Activated CD4-positive, alpha-beta T cell treated with anti-CD3 and anti-CD28 coated beads, Interleukin-2, amount 50 U/mL, for 4 hours (primary cell): ENCODE data around the gene CLSTN2.

ENCODE experiments used
- DNase-seq, 2 experiments: peaks; one replicate each; pipeline ENCODE4 v3.0.0-alpha.2; 2020

CLSTN2 gene

DNA sequence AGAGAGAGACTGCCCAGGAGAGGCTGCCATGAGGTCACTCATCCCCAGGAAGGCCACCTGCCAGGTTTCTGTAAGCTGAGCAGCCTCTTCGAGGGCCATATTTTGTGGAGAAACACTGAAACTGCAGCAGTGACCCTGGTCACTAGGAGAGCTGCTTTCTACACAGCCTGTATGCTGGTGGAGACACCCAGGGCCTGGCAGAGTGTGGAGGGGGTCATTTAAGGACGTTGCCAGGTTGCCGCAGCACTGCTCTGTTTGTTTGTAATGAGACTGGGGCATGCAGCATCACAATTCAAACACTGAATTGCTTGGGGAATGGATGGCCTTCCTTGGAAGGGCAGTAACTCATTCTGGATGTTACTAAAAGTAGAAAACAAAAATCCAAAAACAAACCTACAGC lies 638.0 kb downstream of the CLSTN2 start:
- DNase-seq = no peak

- no peak for DNase-seq
These were observed 639.4 kb downstream of the CLSTN2 start for GRCh38 chr3:140574375-140574774.

GRCh38 chr3:140576449-140576848 lies 641.5 kb downstream of the CLSTN2 start:
- no peak for DNase-seq

DNA sequence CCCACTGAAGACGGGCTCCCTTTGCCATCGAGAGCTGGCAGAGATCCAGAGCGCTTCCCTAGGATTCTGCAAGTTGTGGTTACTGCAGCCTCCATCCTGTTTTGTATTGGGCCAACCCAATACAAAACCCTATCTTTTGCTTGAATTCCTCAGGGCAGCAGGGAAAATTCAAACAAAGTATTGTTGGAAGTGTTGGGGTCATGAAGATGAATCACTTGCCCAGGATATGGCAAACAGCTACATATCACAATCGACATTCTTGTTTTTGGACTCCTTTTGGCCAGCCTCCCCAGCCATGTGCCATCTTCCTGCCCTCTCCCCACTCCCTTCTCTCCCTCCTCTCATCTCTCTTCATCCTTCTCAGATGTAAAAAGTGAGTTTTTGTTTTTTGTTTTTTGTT lies 642.9 kb downstream of the CLSTN2 start:
- no peak for DNase-seq

DNA sequence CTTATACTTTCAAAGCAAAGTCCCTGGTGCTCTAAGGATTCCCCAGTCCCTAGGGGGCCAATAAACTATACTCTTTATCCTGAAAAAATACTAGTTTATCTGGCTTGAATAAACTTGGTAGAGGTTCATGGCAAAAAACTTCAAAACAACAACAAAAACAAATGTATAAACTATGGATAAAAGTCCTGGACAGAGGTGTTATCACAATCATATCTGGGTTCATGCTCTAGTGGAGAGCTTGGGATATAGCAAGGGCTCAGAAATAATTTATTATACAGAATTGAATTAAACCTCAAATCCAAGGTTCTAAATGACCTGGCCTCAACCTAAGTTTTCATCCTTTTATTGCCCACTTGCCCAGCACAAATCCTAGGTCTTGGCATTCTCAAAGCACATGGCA lies 644.3 kb downstream of the CLSTN2 start:
- DNase-seq = no peak

- DNase-seq = no peak
These were observed 645.8 kb downstream of the CLSTN2 start for GRCh38 chr3:140580746-140581145.

DNA sequence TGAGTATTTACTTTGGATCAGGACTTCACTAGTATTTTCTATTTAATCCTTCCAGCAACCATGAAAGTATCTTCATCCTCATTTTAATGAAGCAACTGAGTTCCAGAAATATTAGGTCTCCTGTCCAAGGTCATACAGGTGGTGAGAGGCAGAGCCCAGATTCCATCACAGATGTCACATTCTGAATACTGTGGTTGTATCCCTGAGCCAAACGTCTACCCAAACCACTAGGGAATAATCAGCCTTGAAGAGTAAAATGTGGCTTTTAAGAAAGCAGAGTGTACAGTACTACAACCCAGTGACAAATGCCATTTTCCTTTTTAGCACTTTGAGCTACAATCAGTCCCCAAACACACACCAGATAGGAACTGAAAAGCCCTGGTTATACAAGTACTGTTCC lies 649.6 kb downstream of the CLSTN2 start:
- DNase-seq = no peak

DNA sequence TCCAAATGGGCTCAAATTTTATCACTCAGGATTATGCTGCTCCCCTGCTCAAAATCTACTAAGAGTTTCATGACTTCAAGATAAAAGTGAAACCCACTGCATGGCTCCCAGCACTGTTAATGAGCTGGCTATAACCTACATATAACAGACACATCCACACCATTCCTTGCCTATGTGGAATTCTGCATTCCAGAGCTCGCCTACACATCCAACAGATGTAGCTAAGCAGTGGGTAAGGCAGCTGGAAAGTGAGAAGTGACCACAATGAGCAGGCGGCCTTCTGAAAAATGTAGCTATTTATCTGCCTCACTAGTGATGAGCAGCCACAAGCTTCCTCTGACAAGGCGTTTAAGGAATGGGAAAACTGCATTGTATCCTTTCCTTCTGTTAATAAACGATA lies 650.8 kb downstream of the CLSTN2 start:
- DNase-seq = no peak

GRCh38 chr3:140586311-140586710 lies 651.3 kb downstream of the CLSTN2 start:
- no peak for DNase-seq

GRCh38 chr3:140588558-140588957 lies 653.6 kb downstream of the CLSTN2 start:
- no peak for DNase-seq

DNA sequence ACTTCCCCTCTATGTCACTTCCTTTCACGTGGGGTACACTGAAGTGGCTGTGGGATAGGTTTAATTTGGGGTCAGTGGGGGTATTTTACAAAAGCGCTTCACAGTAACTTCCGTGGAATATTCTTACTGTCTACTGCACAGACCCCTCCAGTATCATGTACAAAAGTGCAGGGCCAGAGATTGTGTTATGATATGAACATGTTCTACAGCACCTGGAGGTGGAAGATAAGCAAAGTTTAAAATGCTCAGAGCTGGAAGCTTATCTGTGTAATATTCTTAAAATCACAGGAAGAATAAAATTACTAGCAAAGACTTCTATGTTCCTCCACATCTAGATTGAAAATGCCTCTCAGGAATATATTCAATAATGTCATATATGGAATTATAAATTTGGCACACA lies 658.8 kb downstream of the CLSTN2 start:
- no peak for DNase-seq

DNA sequence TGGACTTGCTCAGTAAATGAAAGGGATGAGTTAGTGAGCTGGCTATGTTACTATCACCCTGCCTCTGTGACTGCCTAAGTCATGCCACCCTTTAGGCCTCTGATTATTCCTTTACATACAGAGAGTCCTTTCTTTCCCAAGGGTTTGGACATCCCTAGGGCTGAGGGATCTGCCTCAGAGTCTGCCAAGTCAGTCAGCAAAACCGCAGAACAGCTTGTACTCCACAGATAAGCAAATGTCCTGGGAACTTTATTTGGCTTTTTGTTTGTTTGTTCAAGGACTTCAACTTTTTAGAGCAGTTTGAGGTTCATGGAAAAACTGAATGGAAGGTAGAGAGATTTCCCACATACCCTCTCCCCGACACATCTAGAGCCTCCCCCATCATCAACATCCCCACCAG lies 660.3 kb downstream of the CLSTN2 start:
- no peak for DNase-seq

DNA sequence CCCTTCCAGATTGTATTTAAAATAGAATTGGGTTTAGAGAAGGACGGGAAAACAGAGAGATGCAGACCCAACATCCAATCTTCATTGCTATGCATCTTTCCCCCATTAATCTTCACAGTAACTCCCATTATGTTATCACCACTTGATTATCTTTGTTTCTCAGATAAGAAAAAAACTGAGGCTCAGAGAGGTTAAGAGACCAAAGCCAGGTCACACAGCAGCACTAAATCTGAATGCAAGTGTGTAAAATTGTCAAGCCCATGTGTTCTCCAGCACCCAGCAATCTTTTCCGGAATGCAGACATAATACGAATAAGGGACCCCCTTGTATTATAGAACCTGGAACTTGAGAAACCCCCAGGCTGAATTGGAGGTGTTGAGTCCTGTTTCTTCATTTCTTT lies 662.4 kb downstream of the CLSTN2 start:
- DNase-seq = no peak

GRCh38 chr3:140597792-140598191 lies 662.8 kb downstream of the CLSTN2 start:
- DNase-seq = no peak

DNA sequence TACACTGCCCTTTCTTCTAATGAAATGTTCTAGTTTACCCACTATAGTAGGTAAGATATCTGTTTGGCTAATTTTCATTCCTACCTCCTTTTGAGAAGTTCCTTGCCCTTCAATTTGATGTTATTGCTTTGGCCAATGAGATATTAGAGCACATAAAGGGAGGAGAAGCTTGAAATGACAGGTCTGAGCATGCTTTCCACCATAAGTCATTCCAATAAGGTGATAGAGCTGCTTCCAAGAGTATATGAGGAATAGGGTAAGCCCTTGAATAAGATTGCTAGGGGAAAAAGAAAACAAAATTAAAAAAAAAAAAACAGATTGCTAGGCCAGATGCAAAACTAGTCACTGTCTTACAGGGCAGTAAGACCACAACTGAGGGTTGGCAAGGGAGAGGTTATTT lies 664.0 kb downstream of the CLSTN2 start:
- DNase-seq = no peak

DNA sequence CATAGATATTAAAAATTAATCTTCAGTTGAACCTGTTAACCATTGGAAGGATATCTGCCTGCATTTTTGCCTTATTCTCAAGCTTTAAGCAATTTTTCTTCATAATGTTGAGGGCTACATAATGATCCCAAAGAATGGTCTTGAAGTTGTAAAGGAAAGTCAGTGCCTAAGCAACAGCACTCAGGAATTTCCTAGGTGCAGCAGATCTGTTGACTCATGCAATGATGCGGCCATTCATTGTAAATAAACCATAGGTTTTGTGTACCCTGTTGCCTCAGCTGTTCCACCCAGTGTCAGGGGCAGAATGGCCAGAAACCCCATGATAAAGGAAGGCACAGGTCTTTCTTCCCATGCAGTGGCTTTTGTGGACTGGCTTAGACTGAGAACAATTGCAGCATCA lies 664.5 kb downstream of the CLSTN2 start:
- DNase-seq = no peak

DNA sequence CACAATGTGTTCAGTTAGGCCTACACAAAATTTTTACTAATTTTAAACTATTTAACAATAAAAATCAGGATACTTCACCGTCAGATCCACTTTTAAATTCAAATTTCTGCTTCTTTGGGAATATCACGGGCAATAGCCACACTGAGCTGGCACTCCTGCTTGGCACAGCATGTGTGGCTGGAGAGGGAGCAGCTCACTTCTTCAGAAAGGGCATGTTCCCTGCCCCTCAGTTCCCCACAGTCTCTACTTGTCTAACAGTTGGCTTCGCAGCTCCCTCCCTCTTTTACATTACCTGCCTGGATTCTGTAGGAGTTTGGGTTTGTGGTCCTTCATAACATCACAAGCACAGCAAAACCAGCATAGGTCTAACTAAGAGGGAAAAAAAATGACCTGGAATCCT lies 666.9 kb downstream of the CLSTN2 start:
- DNase-seq = no peak

DNA sequence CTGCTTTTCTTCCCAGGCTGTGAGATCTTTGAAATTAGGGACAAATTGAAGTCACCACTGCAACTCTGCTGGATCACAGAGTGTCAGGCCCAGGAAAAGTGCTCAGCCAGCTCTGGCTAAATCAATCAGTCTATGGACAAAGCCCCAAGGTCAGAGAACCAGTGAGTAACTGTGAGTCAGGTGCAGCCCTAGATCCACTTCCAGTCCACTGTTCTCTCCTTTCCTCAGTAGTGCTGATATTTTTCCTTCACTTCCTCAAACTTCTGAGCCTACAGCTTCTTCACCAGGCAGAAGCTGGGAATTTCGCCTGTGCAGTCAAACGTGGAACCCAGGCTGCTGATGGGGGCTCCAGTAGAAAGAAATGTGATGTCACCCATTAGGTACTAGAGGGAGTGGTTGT lies 667.8 kb downstream of the CLSTN2 start:
- no peak for DNase-seq

DNA sequence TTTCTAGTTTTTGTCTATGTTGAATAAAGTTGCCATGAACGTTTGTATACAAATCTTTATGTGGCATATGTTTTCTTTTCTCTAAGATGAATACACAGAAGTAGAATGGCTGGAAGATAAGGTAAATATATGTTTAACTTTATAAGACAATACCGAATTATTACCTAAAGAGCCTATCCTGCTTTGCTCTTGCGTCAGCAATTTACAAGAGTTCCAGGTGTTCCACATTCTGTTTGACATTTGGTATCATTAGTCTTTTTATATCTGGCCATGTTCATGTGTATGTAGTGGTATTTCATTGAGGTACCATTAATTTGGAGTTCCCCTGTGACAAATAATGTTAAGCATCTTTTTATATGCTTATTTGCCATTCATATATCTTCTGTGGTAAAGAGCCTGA lies 668.8 kb downstream of the CLSTN2 start:
- no peak for DNase-seq

DNA sequence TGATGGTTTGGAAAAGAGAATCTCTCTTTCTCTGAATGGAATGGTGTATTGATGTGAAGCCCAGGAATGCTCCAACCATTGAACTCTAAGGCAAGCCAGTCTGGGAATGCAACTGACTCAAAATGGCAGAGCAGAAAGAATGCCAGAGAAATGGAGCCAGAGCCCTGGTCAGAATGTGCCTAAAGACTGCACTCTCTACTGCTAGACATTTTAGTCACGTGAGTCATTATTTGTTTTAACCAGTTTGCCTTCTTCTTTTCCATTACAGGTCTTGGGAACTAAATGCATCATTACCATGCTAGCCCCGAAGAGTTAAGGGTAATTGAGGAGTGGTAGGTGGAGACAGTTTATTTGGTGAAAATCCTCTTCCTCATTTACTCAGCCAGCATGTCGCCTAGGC lies 675.6 kb downstream of the CLSTN2 start:
- DNase-seq = no peak

GRCh38 chr3:140614001-140614400 lies 679.0 kb downstream of the CLSTN2 start:
- DNase-seq = no peak

DNA sequence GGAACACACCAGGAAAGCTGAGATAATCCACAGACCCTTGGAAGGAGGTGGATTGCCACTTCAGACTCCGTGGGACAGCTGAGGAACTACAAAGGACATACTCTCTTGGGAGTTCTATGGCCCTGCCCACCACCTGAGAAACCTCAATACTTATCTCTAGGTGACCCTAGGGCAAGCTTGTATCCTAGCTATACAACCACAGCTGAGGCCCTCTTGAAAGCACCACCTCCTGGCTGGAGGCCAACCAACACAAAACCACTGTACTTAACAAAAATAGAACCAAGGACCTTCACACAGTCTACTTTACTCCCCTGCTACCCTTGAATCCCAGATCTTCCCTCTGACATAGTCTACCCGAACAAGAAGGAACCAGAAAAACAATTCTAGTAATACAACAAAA lies 682.1 kb downstream of the CLSTN2 start:
- no peak for DNase-seq

- no peak for DNase-seq
These were observed 691.9 kb downstream of the CLSTN2 start for GRCh38 chr3:140626856-140627255.
